GM19372 (cell line): ENCODE measurements around the gene PPP1R18.
"Not testable (repeated sequence)": the region's sequence is repeated elsewhere in the genome, so short reads cannot be mapped to it uniquely, and the experiment has no call there.

Experiments used
- ATAC-seq: cut with Tn5 transposase; IDR thresholded peaks from one replicate; pipeline ENCODE4 v1.9.1; 2021; ENCODE audit warnings: mild to moderate bottlenecking, low read depth, moderate library complexity; ENCODE audit not compliant: unreplicated experiment

PPP1R18 gene, protein sequence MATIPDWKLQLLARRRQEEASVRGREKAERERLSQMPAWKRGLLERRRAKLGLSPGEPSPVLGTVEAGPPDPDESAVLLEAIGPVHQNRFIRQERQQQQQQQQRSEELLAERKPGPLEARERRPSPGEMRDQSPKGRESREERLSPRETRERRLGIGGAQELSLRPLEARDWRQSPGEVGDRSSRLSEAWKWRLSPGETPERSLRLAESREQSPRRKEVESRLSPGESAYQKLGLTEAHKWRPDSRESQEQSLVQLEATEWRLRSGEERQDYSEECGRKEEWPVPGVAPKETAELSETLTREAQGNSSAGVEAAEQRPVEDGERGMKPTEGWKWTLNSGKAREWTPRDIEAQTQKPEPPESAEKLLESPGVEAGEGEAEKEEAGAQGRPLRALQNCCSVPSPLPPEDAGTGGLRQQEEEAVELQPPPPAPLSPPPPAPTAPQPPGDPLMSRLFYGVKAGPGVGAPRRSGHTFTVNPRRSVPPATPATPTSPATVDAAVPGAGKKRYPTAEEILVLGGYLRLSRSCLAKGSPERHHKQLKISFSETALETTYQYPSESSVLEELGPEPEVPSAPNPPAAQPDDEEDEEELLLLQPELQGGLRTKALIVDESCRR

DNA sequence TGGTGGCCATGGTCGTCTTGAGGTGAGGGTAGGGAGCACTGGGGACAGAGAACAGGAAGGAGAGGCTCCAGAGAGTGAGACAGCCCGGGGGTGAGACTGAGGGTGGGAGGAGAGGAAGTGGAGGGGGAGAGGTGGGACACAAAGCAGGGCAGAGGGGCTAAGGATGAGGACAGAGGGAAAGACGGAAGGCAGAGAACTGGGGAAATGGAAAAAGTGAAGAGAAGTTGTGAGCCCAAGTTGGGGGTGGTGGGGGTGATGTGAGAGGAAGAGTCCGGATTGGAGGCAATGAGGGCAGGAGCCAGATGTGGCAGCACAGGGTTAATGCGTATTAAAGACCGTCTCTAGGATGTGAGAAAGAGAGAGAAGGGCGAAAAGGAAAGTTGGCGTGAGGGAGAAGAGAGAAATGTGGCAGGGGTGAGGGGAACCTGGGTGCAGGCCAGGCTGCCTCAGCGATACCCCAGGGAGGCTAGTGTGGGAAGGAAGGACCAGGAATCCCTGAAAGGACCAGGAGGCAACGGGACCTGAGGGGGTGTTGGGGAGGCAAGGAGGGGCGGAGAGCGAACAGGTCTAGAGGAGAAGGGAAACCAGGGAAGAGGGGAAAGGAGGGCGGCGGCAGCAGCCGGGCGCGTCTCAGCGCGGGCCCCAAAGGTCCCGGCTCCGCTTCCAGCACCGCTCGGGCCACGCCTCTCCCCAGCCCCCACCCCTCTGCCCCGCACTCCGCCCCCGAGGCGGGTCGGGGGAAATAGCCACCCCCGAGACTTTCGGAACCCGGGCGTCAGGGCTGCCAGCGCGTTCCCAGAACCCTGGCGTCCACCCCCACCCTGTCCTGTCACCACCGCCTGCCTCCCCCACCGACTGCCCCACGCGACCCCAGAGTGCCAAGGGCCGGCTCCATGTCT is at the start of gene PPP1R18:
Gene PPP1R18 (minus strand): TSS at position 637 of the 899 bp plus-strand sequence. CDS start 627 bp downstream, at position 10.
- no peak for ATAC-seq

DNA sequence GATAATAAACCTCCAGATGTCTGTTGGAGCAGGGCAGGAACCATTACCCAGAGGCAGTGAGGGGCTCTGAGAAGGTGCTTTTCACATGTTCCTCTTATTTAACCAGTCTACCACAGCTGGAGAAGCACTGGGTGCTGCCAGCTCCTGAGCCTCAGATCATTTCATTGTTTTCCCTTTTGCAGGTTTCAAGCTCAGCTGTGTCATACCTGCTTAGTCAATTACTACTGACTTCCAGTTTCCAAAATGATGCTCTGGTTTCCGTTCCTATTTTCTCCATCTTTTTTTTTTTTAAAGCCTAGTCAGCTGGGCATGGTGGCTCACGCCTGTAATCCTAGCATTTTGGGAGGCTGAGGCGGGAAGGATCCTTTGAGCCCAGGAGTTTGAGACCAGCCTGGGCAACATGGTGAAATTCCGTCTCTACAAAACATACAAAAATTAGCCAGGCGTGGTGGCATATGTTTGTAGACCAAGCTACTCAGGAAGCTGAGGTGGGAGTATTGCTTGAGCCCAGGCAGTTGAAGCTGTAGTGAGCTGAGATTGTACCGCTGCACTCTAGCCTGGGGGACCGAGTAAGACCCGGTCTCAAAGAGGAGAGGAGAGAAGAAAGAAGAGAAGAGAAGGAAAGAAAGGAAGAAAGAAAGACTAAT is 49.3 kb upstream of the PPP1R18 start:
- no peak for ATAC-seq

DNA sequence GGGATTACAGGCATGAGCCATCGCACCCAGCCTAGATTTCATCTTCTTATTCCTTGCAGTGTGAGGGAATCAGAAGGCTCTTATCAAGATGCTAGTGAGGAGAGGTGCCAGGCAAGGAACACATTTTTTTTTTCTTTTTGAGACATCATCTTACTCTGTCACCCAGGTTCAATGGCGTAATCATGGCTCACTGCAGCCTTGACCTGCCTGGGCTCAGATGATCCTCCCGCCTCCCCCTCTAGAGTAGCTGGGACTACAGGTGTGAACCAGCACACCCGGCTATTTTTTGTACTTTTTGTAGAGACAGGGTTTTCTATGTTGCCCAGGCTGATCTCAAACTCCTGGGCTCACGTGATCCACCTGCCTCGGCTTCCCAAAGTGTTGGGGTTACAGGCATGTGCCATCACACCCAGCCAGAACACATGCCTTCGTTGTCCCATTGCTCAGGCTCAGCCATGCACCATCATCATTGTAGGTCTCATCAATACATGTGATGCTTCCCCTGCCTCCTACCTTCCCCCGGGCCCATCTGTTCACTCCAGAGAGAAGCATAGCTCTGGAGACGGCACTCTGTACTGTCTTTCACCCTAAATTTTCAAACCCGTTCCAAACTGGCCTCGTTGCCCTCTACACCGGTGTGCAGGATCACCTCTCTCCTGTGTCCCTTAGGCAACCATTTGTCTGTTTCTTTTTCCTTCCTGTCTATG is 45.9 kb upstream of the PPP1R18 start:
- ATAC-seq = no peak

DNA sequence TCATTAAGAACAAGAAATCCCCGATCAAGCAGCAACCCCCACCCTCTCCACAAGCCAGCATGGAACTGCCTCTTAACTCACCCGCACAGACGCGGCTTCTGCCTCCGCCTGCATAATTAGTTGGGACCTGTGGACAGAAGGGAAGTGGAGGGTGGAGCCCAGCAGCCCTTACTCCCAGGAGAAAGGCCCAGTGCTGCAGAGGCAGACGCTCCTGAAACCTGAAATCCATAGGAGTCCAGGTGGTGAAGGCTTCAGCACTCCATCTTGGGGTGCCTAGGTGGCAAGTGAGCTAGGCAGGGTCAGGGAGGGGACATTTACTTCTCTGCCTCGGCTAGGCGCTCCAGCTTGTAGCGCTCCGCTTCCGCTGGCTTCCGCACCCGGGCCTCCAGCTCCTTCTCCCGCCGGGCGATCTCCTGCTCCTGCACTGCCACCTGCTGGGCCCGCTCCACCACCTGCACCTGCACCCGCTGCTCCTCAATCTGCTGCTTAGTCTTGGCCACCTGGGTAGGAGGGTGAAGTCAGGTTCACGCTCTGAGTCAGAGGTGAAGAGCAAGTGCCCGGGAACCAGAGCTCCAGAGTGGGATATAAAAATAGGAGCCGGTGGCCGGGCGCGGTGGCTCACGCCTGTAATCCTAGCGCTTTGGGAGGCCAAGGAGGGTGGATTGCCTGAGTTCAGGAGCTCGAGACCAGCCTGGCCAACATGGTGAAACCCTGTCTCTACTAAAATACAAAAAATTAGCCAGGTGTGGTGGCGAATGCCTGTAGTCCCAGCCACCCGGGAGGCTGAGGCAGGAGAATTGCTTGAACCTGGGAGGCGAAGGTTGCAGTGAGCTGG is 44.4 kb upstream of the PPP1R18 start:
- ATAC-seq = peak; percentile 51

DNA sequence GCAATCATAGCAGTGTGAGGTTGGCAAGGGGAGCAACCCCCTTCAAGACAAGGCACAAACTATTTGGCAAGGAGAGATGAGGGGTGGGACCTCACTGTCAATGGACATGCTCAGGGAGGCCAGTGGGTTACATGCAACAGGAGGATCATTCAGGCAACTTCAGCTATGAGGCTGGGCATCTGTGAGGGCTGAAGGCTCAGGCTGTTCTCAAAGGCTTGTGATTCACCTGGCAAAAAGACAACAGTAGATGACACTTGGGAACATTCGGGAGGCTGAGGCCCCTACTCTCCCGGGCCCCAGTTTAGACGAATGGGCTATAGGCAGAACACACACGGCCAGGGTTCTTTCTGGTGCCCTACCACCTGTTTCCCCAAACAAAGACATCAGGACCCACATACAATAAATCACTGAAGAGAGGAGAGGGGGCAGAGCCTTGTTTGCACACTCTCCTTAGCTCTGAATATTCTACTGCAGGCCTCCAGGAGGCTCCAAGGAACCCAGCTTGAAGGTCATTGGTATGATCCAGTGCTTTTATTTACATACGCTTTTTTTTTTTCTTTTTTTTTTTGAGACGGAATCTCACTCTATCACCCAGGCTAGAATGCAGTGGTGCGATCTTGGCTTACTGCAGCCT is 41.6 kb upstream of the PPP1R18 start:
- ATAC-seq = no peak

DNA sequence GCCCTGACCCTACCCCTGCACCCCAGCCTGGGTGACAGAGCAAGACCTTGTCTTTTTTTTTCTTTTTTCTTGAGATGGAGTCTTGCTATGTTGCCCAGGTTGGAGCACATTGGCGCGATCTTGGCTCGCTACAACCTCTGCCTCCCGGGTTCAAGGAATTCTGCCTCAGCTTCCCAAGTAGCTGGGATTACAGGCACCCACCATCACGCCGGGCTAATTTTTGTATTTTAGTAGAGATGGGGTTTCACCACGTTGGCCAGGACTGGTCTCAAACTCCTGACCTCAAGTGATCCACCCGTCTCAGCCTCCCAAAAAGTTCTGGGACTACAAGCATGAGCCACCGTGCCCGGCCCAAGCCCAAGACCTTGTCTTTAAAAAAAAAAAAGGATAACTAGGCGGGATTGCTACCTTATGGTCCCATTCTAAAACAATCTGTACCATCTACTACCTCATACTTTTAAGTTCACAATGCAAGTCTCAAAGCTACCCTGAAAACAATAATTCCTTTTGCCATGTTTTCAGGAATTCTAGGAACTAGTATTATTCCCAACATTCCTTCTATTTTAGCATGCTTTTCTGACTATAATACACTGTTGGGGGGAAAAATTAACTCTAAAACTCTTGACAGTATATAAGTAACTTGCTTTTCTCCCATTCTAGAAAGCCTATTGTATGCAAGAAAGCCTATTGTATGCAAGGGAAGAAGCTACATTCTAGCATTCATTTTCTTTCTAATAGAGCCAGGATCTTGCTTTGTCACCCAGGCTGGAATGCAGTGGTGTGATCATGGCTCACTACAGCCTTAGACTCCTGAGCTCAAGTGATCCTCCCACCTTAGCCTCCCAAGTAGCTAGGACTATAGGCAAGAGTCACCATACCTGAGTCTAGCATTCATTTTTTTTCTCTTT is 40.3 kb upstream of the PPP1R18 start:
- ATAC-seq = no peak

DNA sequence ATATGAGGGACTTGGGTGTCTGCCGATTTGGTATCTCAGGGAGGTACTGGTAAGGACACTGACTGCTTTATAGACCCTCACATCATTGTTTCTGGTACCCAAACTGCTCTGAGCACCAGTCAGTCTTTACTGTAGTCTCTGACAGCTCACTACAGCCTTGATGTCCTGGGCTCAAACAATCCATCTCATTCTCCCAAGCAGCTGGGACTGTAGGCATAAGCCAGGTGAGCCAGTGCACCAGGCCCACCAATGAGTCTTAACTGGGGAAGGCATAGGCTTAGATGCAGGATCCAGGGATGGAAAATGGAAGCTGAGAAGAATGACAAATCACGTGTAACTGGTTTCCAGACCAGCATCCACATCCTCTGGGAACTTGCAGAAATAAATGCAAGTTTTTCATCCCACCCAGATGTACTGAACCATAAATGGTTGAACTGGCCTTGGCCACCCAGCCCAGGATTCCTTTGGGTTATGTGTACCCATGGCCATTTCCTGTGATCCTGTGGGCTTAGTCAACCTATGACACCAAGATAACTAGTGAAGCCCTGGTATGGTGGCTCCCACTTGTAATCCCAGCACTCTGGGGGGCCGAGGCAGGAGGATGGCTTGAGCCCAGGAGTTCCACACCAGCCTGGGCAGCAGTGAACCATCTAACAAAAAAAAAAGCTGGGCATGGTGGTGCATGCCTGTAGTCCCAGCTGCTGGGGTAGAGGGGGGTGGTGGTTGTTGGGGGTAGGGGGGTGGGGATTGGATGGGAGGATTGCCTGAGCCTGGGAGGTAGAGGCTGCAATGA is 39.5 kb upstream of the PPP1R18 start:
- no peak for ATAC-seq

DNA sequence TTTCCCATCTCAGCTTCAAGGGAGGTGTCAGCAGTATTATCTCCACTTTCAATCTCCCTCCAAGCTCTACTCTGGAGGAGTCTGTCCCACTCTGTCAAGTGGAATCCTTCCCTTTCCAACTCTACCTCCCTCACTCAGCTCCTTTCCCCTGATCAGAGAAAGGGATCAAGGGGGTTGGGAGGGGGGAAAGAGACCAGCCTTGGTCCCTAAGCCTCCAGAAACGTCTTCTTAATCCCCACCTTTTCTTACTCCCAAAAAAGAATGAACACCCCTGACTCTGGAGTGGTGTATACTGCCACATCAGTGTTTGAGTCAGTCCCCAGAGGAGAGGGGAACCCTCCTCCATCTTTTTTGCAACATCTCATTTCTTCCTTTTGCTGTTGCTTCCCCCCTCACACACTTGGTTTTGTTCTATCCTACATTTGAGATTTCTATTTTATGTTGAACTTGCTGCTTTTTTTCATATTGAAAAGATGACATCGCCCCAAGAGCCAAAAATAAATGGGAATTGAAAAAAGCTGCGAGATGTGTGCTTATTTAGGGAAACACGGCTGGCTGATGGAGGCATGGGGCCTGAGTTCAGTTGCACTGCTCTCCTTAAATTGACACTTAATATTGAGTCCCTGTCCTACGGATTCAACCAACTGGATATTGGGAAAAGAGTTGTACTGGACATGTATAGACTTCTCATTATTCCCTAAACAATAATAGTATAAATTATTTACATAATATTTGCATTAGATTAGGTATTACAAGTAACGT is 38.6 kb upstream of the PPP1R18 start:
- ATAC-seq = no peak

DNA sequence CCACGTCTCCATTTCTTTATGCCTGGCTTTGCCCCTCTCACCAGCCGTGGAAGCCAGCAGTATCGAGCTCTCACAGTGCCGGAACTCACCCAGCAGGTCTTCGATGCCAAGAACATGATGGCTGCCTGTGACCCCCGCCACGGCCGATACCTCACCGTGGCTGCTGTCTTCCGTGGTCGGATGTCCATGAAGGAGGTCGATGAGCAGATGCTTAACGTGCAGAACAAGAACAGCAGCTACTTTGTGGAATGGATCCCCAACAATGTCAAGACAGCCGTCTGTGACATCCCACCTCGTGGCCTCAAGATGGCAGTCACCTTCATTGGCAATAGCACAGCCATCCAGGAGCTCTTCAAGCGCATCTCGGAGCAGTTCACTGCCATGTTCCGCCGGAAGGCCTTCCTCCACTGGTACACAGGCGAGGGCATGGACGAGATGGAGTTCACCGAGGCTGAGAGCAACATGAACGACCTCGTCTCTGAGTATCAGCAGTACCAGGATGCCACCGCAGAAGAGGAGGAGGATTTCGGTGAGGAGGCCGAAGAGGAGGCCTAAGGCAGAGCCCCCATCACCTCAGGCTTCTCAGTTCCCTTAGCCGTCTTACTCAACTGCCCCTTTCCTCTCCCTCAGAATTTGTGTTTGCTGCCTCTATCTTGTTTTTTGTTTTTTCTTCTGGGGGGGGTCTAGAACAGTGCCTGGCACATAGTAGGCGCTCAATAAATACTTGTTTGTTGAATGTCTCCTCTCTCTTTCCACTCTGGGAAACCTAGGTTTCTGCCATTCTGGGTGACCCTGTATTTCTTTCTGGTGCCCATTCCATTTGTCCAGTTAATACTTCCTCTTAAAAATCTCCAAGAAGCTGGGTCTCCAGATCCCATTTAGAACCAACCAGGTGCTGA is 37.6 kb upstream of the PPP1R18 start:
- not testable (repeated sequence) for ATAC-seq

DNA sequence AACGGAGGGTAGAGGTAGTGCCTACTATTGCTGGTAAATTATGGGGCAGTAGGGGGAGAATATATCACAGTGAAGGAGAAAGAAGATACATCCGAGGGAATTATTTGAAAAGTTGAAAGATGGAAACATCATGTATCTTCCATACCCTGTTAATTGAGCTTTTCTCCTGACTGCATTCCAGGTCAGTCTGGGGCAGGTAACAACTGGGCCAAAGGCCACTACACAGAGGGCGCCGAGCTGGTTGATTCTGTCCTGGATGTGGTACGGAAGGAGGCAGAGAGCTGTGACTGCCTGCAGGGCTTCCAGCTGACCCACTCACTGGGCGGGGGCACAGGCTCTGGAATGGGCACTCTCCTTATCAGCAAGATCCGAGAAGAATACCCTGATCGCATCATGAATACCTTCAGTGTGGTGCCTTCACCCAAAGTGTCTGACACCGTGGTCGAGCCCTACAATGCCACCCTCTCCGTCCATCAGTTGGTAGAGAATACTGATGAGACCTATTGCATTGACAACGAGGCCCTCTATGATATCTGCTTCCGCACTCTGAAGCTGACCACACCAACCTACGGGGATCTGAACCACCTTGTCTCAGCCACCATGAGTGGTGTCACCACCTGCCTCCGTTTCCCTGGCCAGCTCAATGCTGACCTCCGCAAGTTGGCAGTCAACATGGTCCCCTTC is 36.9 kb upstream of the PPP1R18 start:
- ATAC-seq = not testable (repeated sequence)

DNA sequence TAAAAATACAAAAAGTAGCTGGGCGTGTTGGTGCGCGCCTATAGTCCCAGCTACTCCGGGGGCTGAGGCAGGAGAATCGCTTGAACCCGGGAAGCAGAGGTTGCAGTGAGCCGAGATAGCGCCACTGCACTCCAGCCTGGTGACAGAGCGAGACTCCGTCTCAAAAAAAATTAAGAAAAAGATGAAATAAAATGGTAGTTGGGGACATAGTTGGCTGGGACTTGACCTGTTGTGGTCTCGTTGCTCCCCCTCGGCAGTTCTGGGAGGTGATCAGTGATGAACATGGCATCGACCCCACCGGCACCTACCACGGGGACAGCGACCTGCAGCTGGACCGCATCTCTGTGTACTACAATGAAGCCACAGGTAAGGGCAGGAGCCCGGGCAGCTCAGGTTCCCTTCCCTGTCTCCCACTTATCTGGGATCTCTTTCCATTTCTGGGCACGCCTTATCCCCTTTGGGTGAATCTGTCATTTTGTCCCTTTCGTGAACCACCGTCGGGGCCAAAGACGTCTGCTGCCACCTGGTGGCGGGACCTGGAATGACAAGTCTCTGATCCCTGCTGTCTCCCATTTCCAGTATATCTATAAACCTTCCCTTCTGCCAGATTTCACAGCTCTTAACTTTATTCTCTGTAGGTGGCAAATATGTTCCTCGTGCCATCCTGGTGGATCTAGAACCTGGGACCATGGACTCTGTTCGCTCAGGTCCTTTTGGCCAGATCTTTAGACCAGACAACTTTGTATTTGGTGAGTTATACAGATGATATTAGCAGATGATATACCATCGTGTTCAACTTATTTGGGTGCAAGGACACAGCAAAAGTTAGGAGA is 36.1 kb upstream of the PPP1R18 start:
- no peak for ATAC-seq

DNA sequence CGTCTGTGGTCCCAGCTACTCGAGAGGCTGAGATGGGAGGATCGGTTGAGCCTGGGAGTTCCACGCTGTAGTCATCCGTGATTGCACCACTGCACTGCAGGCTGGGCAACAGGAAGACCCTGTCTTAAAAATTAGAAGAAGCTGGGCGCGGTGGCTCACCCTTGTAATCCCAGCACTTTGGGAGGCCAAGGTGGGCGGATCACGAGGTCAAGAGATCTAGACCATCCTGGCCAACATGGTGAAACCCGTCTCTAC is 35.5 kb upstream of the PPP1R18 start:
- ATAC-seq = not testable (repeated sequence)

DNA sequence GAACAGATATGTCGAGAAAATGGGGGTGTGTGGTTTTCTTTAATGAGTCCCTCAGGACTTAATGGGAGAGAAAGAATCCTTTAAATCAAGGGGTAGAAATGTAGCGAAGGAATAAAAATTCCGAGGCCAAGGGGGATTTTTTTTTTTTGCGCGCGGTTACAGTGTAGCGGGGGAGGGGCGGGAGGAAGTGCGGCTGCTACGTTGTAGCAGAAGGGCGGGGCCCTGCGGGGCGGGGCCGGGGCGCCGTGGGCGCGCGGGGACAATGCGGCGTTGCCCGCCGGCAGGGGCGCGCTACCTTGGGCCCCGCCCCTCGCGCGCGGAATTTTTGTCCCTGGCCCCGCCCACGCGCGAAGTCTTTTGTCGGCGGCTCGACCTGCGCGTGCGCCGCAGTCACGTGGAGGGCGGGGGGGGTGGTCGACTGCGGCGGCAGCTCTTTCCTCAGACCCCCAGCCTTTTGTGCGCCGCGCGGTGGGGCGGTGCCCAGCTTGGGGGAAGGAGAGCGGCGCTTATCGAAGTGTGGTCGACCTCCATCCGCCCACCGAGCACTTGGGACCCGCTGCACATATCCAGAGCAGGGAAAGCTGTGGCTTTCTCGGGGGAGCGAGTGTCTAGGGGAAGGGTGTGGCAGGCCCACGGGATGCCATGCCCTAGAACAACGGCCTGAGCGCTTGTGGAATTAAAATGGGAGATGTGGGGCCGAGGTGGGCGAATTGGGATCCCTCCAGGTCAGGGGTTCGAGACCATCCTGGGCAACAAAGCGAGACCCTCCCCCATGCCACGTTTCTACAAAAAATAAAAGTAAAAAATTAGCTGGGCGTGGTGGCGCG is 35.0 kb upstream of the PPP1R18 start:
- ATAC-seq = peak; percentile 33
